ENCODE measurements around the gene TYRP1.

The TYRP1 gene

DNA sequence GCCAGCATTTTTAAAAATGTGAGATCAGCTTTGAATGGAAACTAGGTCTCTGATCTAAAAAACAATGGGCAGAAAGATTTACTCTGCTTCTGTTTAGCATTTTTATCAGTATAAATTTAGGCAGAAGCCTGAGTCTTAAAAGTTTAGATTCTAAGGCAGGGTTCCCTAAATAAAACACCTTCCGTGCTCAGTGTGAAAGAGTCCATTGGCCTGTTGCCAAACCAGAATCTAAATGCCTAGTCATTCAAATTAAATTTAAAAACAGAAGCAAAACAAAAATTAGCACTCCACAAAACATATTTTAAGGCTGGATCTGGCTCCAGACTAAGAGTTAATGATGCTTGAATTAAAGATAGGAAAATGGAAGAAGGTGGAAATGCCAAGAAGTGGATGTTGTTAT lies 4.5 kb downstream of the TYRP1 start:
- DNase-seq (ENCODE audit: low read depth in 2 of 2) = no peak

DNA sequence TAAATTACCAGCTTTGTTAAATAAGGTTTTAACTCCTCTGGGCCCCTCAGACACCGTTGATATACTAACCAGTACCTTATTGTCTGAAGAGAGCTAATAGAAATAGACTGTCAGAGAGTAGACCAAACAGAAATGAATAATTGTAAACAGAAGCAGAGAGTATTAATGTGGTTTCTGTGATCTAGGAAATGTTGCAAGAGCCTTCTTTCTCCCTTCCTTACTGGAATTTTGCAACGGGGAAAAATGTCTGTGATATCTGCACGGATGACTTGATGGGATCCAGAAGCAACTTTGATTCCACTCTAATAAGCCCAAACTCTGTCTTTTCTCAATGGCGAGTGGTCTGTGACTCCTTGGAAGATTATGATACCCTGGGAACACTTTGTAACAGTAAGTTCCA lies 5.1 kb downstream of the TYRP1 start:
- no peak for DNase-seq (ENCODE audit: low read depth in 2 of 2)

DNA sequence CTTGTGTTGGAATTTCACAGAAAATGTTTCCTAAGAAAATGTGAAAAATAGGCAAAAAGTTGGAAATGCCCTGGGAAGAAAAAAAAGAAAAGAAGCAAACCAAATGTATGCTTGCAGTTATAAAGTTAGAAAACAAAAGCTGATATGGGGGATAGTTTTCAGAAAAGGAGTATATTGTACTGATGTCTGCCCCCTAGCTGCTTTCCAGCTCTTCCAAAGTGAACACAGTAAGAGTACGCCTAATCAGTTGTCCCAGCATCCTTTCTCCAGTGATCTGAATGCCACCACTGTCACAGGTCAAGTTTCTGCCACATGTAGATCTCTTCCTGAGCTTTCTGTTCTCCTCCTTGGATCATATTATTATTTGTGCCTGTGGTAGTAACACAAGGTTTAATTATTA lies 5.8 kb downstream of the TYRP1 start:
- no peak for DNase-seq (ENCODE audit: low read depth in 2 of 2)

DNA sequence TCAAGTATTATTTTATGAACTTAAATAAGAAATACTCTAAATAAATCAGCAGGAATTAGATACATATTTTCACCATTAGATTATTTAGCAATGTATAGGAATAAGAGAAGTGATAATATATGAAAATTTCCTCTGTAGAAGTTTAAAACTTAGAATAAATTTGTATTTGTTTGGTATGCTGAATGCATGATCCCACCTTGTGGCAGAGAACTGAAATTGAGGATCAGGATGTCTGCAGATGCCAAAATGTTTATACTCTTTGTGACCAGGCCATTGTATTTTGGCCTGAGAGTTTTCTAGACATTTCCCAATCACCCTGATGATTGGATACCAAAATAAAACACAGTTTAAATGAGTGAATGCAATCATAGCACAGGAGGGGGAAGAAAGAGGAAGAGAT lies 6.3 kb downstream of the TYRP1 start:
- no peak for DNase-seq (ENCODE audit: low read depth in 2 of 2)

DNA sequence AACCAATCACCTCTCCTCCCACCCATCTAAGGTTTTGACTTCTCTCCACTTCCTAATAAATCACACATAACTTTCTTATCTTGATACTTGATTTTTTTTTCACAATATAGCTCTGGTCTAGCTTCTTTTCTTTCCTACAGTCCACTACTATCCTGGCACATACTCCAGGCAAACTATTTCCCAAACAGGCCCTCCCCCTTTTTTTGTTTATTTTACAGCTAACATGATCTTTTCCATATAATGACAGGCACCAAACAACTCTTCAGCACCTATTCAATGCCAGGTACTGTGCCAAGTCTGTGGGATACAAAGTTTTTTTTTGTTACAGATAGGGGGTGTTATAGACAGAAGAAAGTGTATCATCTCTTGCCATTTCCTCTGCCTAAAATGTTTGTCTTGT lies 7.9 kb downstream of the TYRP1 start:
- no peak for DNase-seq (ENCODE audit: low read depth in 2 of 2)

DNA sequence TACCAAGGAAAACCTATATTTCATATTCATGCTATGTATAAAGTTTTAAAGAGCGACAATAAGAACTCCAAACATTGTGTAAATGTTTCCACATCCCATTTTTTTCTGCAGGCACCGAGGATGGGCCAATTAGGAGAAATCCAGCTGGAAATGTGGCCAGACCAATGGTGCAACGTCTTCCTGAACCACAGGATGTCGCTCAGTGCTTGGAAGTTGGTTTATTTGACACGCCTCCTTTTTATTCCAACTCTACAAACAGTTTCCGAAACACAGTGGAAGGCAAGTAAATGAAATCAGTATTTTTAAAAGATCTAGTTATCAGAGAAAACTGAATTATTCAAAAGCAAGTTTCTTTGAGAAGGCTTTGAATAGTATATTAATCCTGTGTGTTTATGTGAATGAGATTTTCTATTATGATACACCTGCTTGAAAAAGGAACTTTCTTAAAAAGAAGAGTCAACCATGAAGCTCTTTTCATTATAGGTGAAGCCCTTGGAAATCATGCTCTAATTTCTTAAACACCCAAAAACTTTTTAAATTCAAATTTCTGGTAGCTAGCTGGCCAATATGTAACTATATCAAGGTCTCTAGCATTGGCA lies 9.1 kb downstream of the TYRP1 start:
- DNase-seq (ENCODE audit: low read depth in 2 of 2) = no peak

DNA sequence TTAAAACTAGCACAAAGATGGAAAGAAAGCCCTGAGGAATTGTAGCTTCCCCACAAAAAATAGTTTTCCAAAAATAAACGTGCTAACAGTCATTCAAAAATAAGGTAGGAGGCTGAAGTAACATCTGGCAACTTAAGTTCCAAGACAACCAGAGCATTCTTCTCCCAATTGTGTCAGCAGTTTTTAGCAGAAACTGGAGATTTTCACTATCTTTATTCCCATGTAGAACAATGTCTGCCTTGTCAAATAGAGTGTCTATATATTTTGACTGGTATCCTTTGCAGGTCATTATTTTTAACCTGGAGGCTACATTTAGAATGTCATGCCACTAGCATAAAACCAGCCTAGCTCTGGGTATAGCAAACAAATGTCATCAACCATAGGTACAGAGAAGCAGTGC lies 10.8 kb downstream of the TYRP1 start:
- no peak for DNase-seq (ENCODE audit: low read depth in 2 of 2)

DNA sequence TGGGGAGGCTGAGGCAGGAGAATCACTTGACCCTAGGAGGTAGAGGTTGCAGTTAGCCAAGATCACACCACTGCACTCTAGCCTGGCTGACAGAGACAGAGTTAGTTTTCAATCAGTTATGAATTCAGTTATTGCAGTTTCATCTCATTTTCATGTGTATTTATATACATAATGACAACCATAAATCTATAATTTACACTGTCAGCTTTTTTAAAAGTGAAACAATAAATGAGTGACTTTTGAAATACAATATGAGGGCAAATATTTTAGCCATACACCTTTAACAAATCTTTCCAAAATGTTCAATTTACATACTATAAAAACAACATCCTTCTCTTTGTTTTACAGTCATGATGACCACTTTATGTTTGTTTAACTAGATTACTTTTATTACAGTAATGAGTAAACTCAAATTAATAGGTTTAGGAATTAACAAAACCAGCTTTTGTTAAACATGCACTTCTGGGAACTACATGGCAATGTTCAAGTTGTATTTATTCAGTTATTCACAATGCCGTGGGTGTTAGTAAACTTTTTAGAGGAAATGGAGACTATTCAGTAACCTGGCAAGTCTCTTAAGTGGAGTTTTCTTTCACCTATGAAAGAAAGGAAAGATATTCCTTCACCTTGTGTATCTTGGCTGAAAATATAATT lies 12.7 kb downstream of the TYRP1 start:
- DNase-seq (ENCODE audit: low read depth in 2 of 2) = no peak

DNA sequence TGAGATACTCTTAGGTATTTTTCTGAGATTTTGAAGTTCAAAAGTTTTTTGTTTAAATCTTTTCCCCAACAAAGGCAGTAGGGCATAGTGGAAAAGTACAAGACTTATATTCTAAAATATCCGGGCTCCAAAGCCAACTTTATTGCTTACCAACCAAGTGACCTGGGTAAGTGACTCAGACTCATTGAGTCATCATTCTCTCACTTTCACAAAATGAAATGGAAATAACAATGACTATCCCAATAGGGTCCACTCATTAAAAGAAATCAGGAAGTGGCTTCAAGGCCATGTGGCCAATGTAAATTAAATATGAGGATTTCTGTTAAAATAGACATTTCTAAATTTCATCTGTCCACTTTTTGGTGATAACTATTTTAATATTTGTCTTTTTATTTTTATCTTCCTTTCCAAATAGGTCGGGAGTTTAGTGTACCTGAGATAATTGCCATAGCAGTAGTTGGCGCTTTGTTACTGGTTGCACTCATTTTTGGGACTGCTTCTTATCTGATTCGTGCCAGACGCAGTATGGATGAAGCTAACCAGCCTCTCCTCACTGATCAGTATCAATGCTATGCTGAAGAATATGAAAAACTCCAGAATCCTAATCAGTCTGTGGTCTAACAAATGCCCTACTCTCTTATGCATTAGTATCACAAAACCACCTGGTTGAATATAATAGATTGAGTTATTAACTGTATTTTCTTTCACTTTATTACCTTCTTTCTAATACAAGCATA lies 15.5 kb downstream of the TYRP1 start:
- DNase-seq (ENCODE audit: low read depth in 2 of 2) = no peak

DNA sequence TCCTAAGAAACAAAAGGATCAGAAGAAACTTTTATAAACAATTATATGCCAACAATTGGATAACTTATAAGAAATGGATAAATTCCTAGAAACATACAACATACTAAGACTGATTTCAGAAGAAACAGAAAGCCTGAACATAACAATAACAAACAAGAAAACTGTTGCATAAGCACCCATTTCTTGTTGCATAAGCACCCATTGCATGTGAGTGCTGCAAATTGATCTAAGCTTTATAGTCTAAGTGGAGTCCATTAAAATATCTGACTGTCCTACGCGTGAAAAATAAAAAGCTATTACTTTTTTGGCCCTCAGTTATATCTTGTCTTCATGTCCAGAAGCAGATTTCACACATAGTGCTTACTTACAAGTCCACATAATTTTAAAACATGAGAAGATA lies 19.3 kb downstream of the TYRP1 start:
- DNase-seq (ENCODE audit: low read depth in 2 of 2) = no peak

DNA sequence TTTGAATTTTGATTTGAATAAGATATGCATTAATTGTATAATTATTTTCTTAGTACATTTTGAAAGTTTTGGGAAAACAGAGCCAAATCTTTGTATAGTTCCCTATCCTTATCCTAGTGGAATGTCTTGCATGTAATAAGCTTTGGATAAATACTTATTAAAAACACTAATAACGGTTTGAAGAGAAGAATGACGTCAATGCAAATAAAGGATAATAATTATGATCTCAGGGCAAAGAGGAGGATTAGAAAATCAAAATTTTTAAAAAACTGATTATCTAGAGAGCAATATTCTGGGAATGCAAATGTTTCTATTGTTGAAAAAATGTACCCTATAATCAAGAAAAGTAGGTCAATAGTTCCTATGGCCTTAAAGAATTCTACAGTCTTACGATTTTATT lies 22.1 kb downstream of the TYRP1 start:
- DNase-seq (ENCODE audit: low read depth in 2 of 2) = no peak

DNA sequence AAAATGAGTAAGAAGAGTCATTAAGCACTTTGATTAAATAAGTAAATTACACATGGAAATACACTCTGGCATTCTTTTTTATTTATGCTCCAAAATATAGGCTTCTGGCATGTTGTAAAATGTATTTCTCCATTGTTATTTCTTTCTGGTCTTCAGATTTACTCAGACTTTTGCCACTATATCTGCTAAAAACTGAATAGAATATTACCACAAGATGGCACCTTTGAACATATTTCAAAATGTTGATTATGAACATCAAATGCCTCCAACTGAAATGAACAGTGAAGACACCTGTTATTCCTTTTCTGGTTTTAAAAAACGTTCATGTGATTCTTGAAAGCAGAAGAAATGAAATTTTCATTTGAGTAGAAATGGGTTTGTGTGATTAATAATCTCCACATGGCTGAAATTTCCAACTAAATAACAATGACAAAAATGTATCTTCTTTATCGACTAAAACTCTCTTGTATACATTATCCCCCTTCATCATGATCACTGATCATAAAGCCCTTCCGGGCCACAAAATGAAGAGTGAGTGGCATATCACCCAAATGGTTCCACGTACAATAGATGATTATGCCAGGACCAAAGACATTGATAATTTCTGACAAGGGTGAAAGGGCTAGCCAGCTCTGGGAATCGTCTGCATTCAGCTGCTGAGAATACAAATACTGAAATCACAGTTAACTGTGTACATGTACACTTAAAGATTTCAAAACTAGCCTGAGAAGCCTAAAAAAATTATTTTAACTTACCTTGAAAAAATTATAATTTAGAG lies 23.8 kb downstream of the TYRP1 start:
- DNase-seq (ENCODE audit: low read depth in 2 of 2) = no peak

DNA sequence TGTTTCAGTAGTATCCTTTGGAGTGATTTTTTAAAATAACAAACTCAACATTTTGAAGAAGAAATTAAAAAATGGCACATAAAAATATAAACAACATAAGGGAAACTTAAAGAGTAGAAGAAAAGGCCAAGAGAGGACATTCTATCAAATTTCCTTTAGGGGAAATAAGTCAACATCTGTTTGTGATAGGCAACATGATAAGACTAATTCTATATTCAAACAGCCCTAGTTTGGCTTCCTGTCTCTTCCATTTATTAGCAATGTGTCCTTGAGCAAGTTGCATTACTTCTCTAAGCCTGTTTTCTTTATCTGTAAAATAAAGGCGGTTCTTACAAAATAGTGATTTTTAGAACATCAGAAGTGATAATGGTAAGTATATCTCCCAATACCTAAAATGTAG lies 24.7 kb downstream of the TYRP1 start:
- no peak for DNase-seq (ENCODE audit: low read depth in 2 of 2)

DNA sequence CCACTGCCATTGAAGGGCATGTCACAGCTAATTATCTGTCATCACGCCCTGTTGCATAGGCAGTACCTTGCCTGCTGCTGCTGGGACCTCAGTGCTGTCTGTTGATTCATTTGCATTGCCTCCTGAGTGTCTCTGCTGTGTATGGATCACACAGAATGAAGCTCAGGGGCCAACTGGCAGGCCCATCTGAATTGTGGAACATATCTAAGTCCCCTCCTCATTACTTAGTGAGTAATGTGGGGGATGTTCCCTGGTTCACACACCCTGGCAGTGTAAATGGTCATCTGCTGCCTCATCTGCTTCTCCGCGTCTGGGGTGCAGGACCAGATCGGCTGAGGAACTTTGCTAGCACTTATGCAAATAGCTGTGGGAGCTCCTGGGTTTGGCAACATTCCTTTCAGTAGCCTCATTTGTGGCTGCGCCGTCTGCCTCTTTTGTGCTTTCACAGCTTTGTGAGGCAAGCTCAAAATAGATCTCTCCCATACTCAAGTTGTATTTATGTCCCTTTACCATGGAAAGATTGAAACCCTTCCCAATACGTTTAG lies 25.4 kb downstream of the TYRP1 start:
- no peak for DNase-seq (ENCODE audit: low read depth in 2 of 2)

DNA sequence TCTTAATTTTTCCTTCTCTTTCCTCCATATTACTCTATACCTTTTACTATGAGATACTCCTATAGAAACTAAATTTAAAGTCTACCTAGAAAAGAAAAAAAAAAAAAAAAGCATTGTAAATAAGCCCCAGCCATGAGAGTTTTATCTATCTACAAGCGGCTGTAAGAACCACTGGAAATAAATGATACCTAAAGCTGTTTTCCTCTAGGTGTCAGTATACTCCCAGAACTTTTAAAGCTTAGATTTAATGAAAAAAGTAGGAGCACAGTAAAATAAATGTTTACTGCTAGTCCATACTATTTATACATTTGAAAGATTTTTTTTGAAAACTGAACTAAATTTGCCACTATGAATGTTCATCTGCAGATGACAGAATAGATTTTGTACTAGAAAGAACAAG lies 26.2 kb downstream of the TYRP1 start:
- DNase-seq (ENCODE audit: low read depth in 2 of 2) = no peak

DNA sequence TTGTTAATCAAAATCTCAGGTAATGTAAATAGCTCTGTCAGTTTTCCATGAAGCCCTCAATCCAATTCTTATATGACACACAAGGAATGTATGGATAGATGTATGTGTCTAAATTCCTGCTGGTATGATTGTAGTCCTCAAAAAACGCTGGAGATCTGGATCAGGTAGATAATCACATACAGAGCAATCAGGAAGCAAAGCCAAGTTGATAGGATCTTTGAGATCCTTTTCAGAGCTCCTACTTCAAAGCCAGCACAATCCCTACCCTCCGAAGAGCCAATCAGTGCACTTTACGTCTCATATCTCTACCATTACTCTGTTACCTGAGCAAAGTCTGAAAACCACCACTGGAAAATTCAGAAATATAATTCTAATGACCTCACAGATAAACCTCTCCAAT lies 27.4 kb downstream of the TYRP1 start:
- DNase-seq (ENCODE audit: low read depth in 2 of 2) = no peak

DNA sequence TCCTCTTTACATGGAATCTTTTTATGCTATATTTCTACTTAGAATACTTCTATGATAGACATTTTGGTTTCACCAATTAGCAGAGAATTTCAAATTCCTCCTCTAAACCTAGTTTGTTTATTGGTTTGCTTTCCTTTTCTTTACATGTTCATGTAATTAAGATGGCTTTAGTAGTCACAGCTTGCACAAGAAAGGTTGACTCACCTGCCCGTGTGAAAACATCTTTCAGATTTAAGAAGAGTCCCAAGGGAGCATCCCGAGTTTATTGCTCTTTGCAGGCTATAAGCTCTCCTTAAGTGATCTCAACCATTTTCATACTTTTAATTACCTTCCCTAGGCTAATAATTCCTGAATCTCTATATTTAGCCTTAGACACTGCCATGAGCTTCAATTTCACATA lies 28.9 kb downstream of the TYRP1 start:
- DNase-seq (ENCODE audit: low read depth in 2 of 2) = no peak

DNA sequence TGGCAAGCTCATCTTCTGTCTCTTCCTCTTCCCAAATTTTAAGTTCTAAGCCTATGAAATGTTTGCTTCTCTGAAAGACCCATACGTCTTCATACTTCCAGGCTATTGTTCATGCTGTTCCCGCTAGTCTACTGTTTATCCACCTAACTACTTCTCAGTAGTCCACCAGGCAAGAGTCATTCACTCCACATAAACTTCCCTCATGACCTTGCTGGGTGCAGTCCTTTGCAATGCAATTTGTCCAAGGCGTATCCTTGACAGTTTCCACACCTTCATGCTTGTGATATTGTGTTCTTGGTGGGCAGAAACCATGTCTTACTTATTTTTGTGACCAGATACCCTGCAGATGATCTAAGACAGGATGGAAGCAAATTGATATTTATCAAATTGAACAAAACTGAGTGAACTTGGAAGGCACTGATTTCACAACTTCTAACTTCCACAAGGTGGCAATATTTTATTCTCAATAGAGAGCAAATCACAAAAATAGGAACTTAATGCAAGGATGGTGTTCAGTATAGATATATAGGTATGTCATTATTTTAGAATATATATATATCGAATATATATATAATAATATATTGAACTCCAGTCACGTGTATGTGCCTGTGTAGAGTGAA lies 30.3 kb downstream of the TYRP1 start:
- no peak for DNase-seq (ENCODE audit: low read depth in 2 of 2)

DNA sequence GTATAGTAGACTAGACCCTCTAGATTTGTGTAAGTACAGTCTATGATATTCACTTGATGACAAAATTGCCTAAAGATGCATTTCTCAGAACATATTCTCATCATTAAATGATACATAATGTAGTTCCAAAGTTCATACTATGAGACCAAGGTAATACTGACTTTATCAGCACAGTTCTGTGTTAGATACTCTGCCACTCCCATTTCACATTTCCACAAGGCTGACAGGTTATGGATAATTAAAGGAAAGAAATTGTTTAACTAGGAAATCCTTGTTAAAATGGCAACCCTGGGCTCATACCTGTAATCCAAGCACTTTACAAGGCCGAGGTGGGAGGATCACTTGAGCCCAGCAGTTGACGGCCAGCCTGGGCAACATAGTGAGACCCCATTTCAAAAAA lies 33.6 kb downstream of the TYRP1 start:
- DNase-seq (ENCODE audit: low read depth in 2 of 2) = no peak

DNA sequence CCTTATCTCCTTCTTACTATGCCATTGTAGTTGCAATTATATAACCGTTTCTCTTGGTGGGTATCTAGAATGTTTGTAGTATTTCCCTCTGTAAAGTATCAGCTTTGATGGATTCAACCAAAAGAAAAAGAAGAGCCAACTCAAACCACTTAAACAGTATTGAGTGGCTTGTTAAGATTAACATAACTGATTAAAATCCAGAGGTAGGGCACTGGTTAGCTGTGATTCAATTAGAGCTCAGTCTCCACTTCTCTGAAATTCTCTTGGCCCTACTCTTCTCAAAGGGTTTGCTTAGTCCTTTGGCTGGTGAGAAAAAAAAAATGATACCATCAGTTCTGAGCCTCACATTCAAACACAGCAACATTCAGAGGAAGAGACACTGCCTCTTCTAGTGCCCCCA lies 37.0 kb downstream of the TYRP1 start:
- DNase-seq (ENCODE audit: low read depth in 2 of 2) = no peak

DNA sequence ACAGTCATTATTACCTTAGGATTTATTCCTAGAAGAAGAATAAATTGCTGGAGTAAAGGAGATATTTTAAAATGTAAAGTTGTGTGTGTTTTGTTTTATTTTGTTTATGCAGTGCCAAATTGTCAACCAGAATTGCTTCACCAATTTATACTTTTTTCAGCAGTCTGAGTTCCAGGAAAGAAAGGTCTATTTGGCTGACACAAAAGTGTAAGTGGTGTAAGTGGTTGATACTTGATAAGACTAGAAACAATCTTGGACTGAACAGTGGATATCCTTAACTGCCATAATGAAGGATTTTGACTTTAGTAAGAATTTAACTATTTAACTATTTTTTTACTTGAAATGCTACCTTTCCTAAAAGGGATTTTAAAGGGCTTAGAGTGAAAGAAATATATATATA lies 37.7 kb downstream of the TYRP1 start:
- no peak for DNase-seq (ENCODE audit: low read depth in 2 of 2)

DNA sequence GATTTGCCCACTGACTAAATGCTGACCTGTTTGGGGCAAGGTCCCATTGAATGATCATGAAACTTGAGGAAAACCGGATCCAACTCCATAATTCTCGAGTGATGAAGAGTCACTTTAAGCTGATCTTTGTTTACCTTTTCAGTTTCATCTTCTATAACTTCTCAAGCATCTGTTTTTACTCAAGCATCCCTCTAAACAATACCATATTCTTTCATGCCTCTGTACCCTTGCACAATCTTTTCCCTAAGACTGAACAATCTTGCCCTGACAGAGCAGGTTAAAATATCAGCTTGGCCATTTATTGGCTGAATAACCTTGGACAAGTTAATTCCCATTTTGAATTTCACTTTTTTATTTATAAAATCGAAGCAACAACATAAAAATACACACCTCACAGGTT lies 39.8 kb downstream of the TYRP1 start:
- DNase-seq (ENCODE audit: low read depth in 2 of 2) = no peak

All from stimulated activated CD8-positive, alpha-beta memory T cell treated with anti-CD3 and anti-CD28 coated beads, Interleukin-15, amount 100 ng/mL, for 4 hours (primary cell).